Neural cell (in vitro differentiated cells): ENCODE data around the gene VEGFD. TPM values are rescaled to one million over a fixed set of nuclear protein-coding genes. Genes with fewer than 3 reads are reported as not detected.

Source experiments
- H2AFZ ChIP-seq: fragments of 200-600, 300-800 bp; sonication (generic), shearing (Covaris generic); 2 replicates; pipeline ENCODE4 v1.6.0; 2014; ENCODE audit warnings: low read depth, mild to moderate bottlenecking, antibody characterized with exemption, low read length, moderate library complexity
- H3F3A ChIP-seq: fragments of 200-600 bp; shearing (Covaris generic); 2 replicates; pipeline ENCODE4 v1.6.1; 2016; ENCODE audit warnings: mild to moderate bottlenecking, moderate library complexity, mixed read lengths, antibody characterized with exemption, low read length; ENCODE audit not compliant: insufficient read depth, poor library complexity, severe bottlenecking
- H3K27ac ChIP-seq: fragments of 200-600, 300-800 bp; sonication (generic), shearing (Covaris generic); 2 replicates; pipeline ENCODE4 v1.5.1; 2014; ENCODE audit warnings: mild to moderate bottlenecking, low read length, moderate library complexity
- H3K27me3 ChIP-seq: fragments of 300-800, 200-600 bp; sonication (generic), shearing (Covaris generic); 2 replicates; pipeline ENCODE4 v1.6.0; 2014; ENCODE audit warnings: mild to moderate bottlenecking, low read depth, low read length, moderate library complexity; ENCODE audit not compliant: insufficient read depth
- H3K36me3 ChIP-seq: fragments of 300-800, 200-600 bp; sonication (generic), shearing (Covaris generic); 2 replicates; pipeline ENCODE4 v1.5.1; 2014; ENCODE audit warnings: mild to moderate bottlenecking, antibody characterized with exemption, low read length, moderate library complexity; ENCODE audit not compliant: insufficient read depth
- H3K4me2 ChIP-seq: fragments of 300-800, 200-600 bp; sonication (generic), shearing (Covaris generic); 2 replicates; pipeline ENCODE4 v1.6.0; 2014; ENCODE audit warnings: mild to moderate bottlenecking, low read length
- H3K4me3 ChIP-seq: fragments of 300-800, 200-600 bp; sonication (generic), shearing (Covaris generic); 2 replicates; pipeline ENCODE4 v1.5.1; 2014; ENCODE audit warnings: mild to moderate bottlenecking, low read length, moderate library complexity
- H3K79me2 ChIP-seq: fragments of 200-600 bp; shearing (Covaris generic); replicated peaks from 2 replicates; pipeline ENCODE4 v1.6.0; 2014; ENCODE audit warnings: mild to moderate bottlenecking, low read length, moderate library complexity; ENCODE audit not compliant: insufficient read depth
- H3K9ac ChIP-seq: fragments of 300-800, 200-600 bp; sonication (generic), shearing (Covaris generic); 2 replicates; pipeline ENCODE4 v1.6.1; 2016; ENCODE audit warnings: mild to moderate bottlenecking, low read length, mixed read lengths
- H3K9me2 ChIP-seq: fragments of 200-600 bp; shearing (Covaris generic); 2 replicates; pipeline ENCODE4 v1.6.1; 2016; ENCODE audit warnings: mild to moderate bottlenecking, low read length, mixed read lengths; ENCODE audit not compliant: insufficient read depth
- H3K9me3 ChIP-seq: fragments of 200-600, 300-800 bp; sonication (generic), shearing (Covaris generic); 2 replicates; pipeline ENCODE4 v1.6.1; 2016; ENCODE audit warnings: mild to moderate bottlenecking, mixed run types, low read length, moderate library complexity, mixed read lengths
- H4K20me1 ChIP-seq: fragments of 200-600 bp; shearing (Covaris generic); 2 replicates; pipeline ENCODE4 v1.6.1; 2016; ENCODE audit warnings: mild to moderate bottlenecking, mixed run types; ENCODE audit not compliant: insufficient read depth
- CTCF ChIP-seq: fragments of 450-650 bp; IDR thresholded peaks from 2 replicates; pipeline ENCODE4 v1.5.1; 2014; ENCODE audit warnings: antibody characterized with exemption, mild to moderate bottlenecking, moderate library complexity; ENCODE audit not compliant: poor library complexity, severe bottlenecking
- EP300 ChIP-seq: fragments of 450-650 bp; conservative IDR thresholded peaks from 2 replicates; pipeline ENCODE4 v1.6.1; 2014; ENCODE audit warnings: antibody characterized with exemption, mild to moderate bottlenecking, moderate library complexity; ENCODE audit not compliant: poor library complexity, severe bottlenecking
- EZH2 ChIP-seq: fragments of 200-600, 300-800 bp; shearing (Covaris generic), sonication (generic); IDR thresholded peaks from 2 replicates; pipeline ENCODE4 v1.6.1; 2014; ENCODE audit warnings: antibody characterized with exemption, low read length, borderline replicate concordance, mild to moderate bottlenecking; ENCODE audit not compliant: insufficient read depth, poor library complexity, severe bottlenecking
- MXI1 ChIP-seq: fragments of 450-650 bp; conservative IDR thresholded peaks from 2 replicates; pipeline ENCODE4 v1.6.1; 2014; ENCODE audit warnings: antibody characterized with exemption, mild to moderate bottlenecking; ENCODE audit not compliant: poor library complexity, severe bottlenecking
- POLR2AphosphoS5 ChIP-seq: IDR thresholded peaks from 2 replicates; pipeline ENCODE4 v1.6.1; 2012
- RAD21 ChIP-seq: fragments of 450-650 bp; conservative IDR thresholded peaks from 2 replicates; pipeline ENCODE4 v1.6.1; 2014; ENCODE audit warnings: antibody characterized with exemption, mild to moderate bottlenecking, moderate library complexity
- REST ChIP-seq: IDR thresholded peaks from 2 replicates; pipeline ENCODE4 v1.6.1; 2012; ENCODE audit warnings: borderline replicate concordance
- SMC3 ChIP-seq: fragments of 450-650 bp; conservative IDR thresholded peaks from 2 replicates; pipeline ENCODE4 v1.6.1; 2014; ENCODE audit warnings: antibody characterized with exemption, mild to moderate bottlenecking, moderate library complexity; ENCODE audit not compliant: poor library complexity
- TAF1 ChIP-seq: IDR thresholded peaks from 2 replicates; pipeline ENCODE4 v1.6.1; 2012; ENCODE audit warnings: low read depth
- polyA plus RNA-seq: library from polyadenylated mRNA; depleted of rRNA; stranded (reverse); fragments of >200 nt; gene quantifications from 2 replicates; pipeline ENCODE4 v1.2.3, GENCODE V29; 2014

The VEGFD gene
- polyA plus RNA-seq, 1 donor from 2014 or later: not detected

- Histone ChIP-seq H4K20me1 (no peaks in the 10 kb centered on the region), H3K9me3 (no peaks in the 10 kb centered on the region), H3K9me2 (no peaks in the 10 kb centered on the region), H3F3A (no peaks in the 10 kb centered on the region), H3K27ac (no peak overlapping the region), H3K36me3 (no peaks in the 10 kb centered on the region), H3K4me3 (no peak overlapping the region), H2AFZ (no peak overlapping the region), H3K79me2 (no peaks in the 10 kb centered on the region), H3K4me2 (no peak overlapping the region), H3K27me3 (no peaks in the 10 kb centered on the region), H3K9ac (no peak overlapping the region)
- TF ChIP-seq EZH2: no peak
- no peak for TF ChIP-seq TAF1
- TF ChIP-seq MXI1: no peak
- TF ChIP-seq POLR2AphosphoS5: no peak
- TF ChIP-seq CTCF: no peak
- no peak for TF ChIP-seq SMC3
- no peak for TF ChIP-seq RAD21
- TF ChIP-seq REST: no peak
- no peak for TF ChIP-seq EP300
These were observed 7.6 kb upstream of the VEGFD start for GRCh38 chrX:15391850-15392249.

- H3K4me2 ChIP-seq: no peak overlapping the region
- no peaks in the 10 kb centered on the region for H3K9me3 ChIP-seq
- no peaks in the 10 kb centered on the region for H3K79me2 ChIP-seq
- H4K20me1 ChIP-seq: no peaks in the 10 kb centered on the region
- no peak overlapping the region for H2AFZ ChIP-seq
- H3K9ac ChIP-seq: no peak overlapping the region
- H3K36me3 ChIP-seq: no peaks in the 10 kb centered on the region
- H3K27ac ChIP-seq: no peak overlapping the region
- H3K27me3 ChIP-seq: no peaks in the 10 kb centered on the region
- H3F3A ChIP-seq: no peaks in the 10 kb centered on the region
- TF ChIP-seq EZH2 (no peak), MXI1 (no peak), POLR2AphosphoS5 (no peak), REST (no peak), SMC3 (no peak), CTCF (no peak), RAD21 (no peak), TAF1 (no peak), EP300 (no peak)
- H3K9me2 ChIP-seq: no peaks in the 10 kb centered on the region
- no peak overlapping the region for H3K4me3 ChIP-seq
These were observed 1.4 kb downstream of the VEGFD start for GRCh38 chrX:15382813-15383212.
